DOHH2 (cell line): ENCODE data around the gene CEMIP.

ENCODE experiments used
- H3F3A ChIP-seq: fragments of 200-600 bp; sonication (generic), shearing (Covaris generic); 2 replicates; pipeline ENCODE4 v1.6.0; 2016; ENCODE audit warnings: antibody characterized with exemption, mild to moderate bottlenecking; ENCODE audit not compliant: control insufficient read depth, insufficient read depth
- H3K27ac ChIP-seq: fragments of 200-600 bp; sonication (generic); 2 replicates; pipeline ENCODE4 v1.5.1; 2014; ENCODE audit warnings: low read depth, mild to moderate bottlenecking, low read length, moderate library complexity
- H3K27me3 ChIP-seq: fragments of 200-600 bp; sonication (generic); 2 replicates; pipeline ENCODE4 v1.6.1; 2014; ENCODE audit warnings: mild to moderate bottlenecking, low read length, mixed read lengths; ENCODE audit not compliant: control insufficient read depth
- H3K36me3 ChIP-seq: fragments of 200-600 bp; sonication (generic); 2 replicates; pipeline ENCODE4 v1.6.1; 2014; ENCODE audit warnings: mild to moderate bottlenecking, low read length, moderate library complexity, mixed read lengths; ENCODE audit not compliant: control insufficient read depth
- H3K4me1 ChIP-seq: fragments of 200-600 bp; sonication (generic); 2 replicates; pipeline ENCODE4 v1.6.1; 2014; ENCODE audit warnings: mild to moderate bottlenecking, low read length, mixed read lengths; ENCODE audit not compliant: control insufficient read depth
- H3K4me2 ChIP-seq: fragments of 200-600 bp; sonication (generic); 2 replicates; pipeline ENCODE4 v1.6.0; 2014; ENCODE audit warnings: mild to moderate bottlenecking, low read length, moderate library complexity
- H3K4me3 ChIP-seq: fragments of 200-600 bp; sonication (generic); 2 replicates; pipeline ENCODE4 v1.5.1; 2014; ENCODE audit warnings: mild to moderate bottlenecking, low read length, mixed read lengths
- H3K79me2 ChIP-seq: fragments of 200-600 bp; sonication (generic); 2 replicates; pipeline ENCODE4 v1.6.1; 2014; ENCODE audit warnings: mild to moderate bottlenecking, low read length, mixed read lengths; ENCODE audit not compliant: control insufficient read depth
- H3K9me2 ChIP-seq: fragments of 200-600 bp; sonication (generic); replicated peaks from 2 replicates; pipeline ENCODE4 v1.6.1; 2014; ENCODE audit warnings: mild to moderate bottlenecking, low read length, mixed read lengths; ENCODE audit not compliant: control insufficient read depth
- H3K9me3 ChIP-seq: fragments of 200-600 bp; sonication (generic); 2 replicates; pipeline ENCODE4 v1.6.1; 2014; ENCODE audit warnings: antibody characterized with exemption, low read length, mixed read lengths; ENCODE audit not compliant: control insufficient read depth, insufficient read depth
- H4K20me1 ChIP-seq: fragments of 200-600 bp; sonication (generic); 2 replicates; pipeline ENCODE4 v1.6.0; 2014; ENCODE audit warnings: low read depth, mild to moderate bottlenecking, antibody characterized with exemption, low read length, moderate library complexity; ENCODE audit not compliant: control insufficient read depth, insufficient read depth
- CTCF ChIP-seq: fragments of 200-600 bp; sonication (generic); IDR thresholded peaks from one replicate; pipeline ENCODE4 v1.5.1; 2014; ENCODE audit warnings: antibody characterized with exemption, mild to moderate bottlenecking, low read depth, low read length; ENCODE audit not compliant: poor library complexity, severe bottlenecking
- EZH2phosphoT487 ChIP-seq: fragments of 200-600 bp; sonication (generic); IDR thresholded peaks from 2 replicates; pipeline ENCODE4 v1.6.1; 2017; ENCODE audit warnings: borderline replicate concordance, mild to moderate bottlenecking, antibody characterized with exemption, low read length, moderate library complexity, mixed read lengths

The CEMIP gene

GRCh38 chr15:80944818-80945217 is 165.6 kb downstream of the CEMIP start:
- Histone ChIP-seq H3K79me2 (no peaks in the 10 kb centered on the region), H3K27me3 (no peaks in the 10 kb centered on the region), H3F3A (no peaks in the 10 kb centered on the region), H3K4me1 (peaks cover 10% of the 10 kb centered on the region), H3K36me3 (peaks cover 11% of the 10 kb centered on the region; the same call in 1 of the 2 replicates), H4K20me1 (no peaks in the 10 kb centered on the region), H3K4me2 (no peak overlapping the region), H3K9me2 (no peaks in the 10 kb centered on the region), H3K27ac (no peak overlapping the region), H3K9me3 (no peaks in the 10 kb centered on the region), H3K4me3 (no peak overlapping the region)
- TF ChIP-seq EZH2phosphoT487 (no peak), CTCF (no peak)

GRCh38 chr15:80945605-80946004 is 166.4 kb downstream of the CEMIP start:
- H3K79me2 ChIP-seq: no peaks in the 10 kb centered on the region
- no peaks in the 10 kb centered on the region for H3K9me2 ChIP-seq
- no peak overlapping the region for H3K4me2 ChIP-seq
- no peaks in the 10 kb centered on the region for H3K9me3 ChIP-seq
- no peaks in the 10 kb centered on the region for H3K27me3 ChIP-seq
- TF ChIP-seq CTCF (no peak), EZH2phosphoT487 (no peak)
- H4K20me1 ChIP-seq: no peaks in the 10 kb centered on the region
- no peak overlapping the region for H3K4me3 ChIP-seq
- no peak overlapping the region for H3K27ac ChIP-seq
- H3F3A ChIP-seq: no peaks in the 10 kb centered on the region
- peaks cover 10% of the 10 kb centered on the region for H3K4me1 ChIP-seq
- peaks cover 11% of the 10 kb centered on the region; the same call in 1 of the 2 replicates for H3K36me3 ChIP-seq

- no peaks in the 10 kb centered on the region for H3F3A ChIP-seq
- no peak for TF ChIP-seq CTCF
- no peak for TF ChIP-seq EZH2phosphoT487
- H4K20me1 ChIP-seq: no peaks in the 10 kb centered on the region
- H3K36me3 ChIP-seq: peaks cover 18% of the 10 kb centered on the region
- no peaks in the 10 kb centered on the region for H3K9me2 ChIP-seq
- peaks cover 10% of the 10 kb centered on the region for H3K4me1 ChIP-seq
- no peaks in the 10 kb centered on the region for H3K9me3 ChIP-seq
- H3K4me3 ChIP-seq: no peak overlapping the region
- H3K27ac ChIP-seq: no peak overlapping the region
- H3K4me2 ChIP-seq: no peak overlapping the region
- H3K79me2 ChIP-seq: no peaks in the 10 kb centered on the region
- no peaks in the 10 kb centered on the region for H3K27me3 ChIP-seq
Measured at GRCh38 chr15:80946576-80946975, 167.4 kb downstream of the CEMIP start.
